Endothelial cell of hepatic sinusoid (primary cell): ENCODE results near the gene CLDND2.

Experiments
- in situ Hi-C: cut with HindIII; loops from 2 replicates; pipeline ENCODE4 v1.10.0; 2017; ENCODE audit warnings: low sequenced_read_pairs

The CLDND2 gene

GRCh38 chr19:51357952-51358351 lies 10.9 kb downstream of the CLDND2 start:
- in situ Hi-C loops = loop anchor here (10.0 kb wide), 1 partner anchor 57 kb away; the partner anchor contains the start of gene SIGLEC10

GRCh38 chr19:51356159-51356801 lies 12.5 kb downstream of the CLDND2 start:
- in situ Hi-C loops = loop anchor here (10.0 kb wide), 1 partner anchor 59 kb away; the partner anchor contains the start of gene SIGLEC10

GRCh38 chr19:51354742-51355148 lies 14.1 kb downstream of the CLDND2 start:
- in situ Hi-C loops = loop anchor here (10.0 kb wide), 1 partner anchor 60 kb away; the partner anchor contains the start of gene SIGLEC10

- in situ Hi-C loops = loop anchor here (10.0 kb wide), 1 partner anchor 61 kb away; the partner anchor contains the start of gene SIGLEC10
Measured at GRCh38 chr19:51354103-51354741, 14.6 kb downstream of the CLDND2 start.

GRCh38 chr19:51352783-51353360 lies 15.9 kb downstream of the CLDND2 start:
- in situ Hi-C loops = loop anchor here (10.0 kb wide), 1 partner anchor 62 kb away; the partner anchor contains the start of gene SIGLEC10

- in situ Hi-C loops = loop anchor here (10.0 kb wide), 1 partner anchor 63 kb away; the partner anchor contains the start of gene SIGLEC10
Measured at GRCh38 chr19:51351266-51351990, 17.4 kb downstream of the CLDND2 start.

- in situ Hi-C loops = no loop called here
Measured at GRCh38 chr19:51347209-51347928, 21.4 kb downstream of the CLDND2 start.

- in situ Hi-C loops = no loop called here
Measured at GRCh38 chr19:51346742-51347141, 22.1 kb downstream of the CLDND2 start.

- in situ Hi-C loops = no loop called here
Measured at GRCh38 chr19:51345076-51345620, 23.7 kb downstream of the CLDND2 start.

- in situ Hi-C loops = no loop called here
Measured at GRCh38 chr19:51342631-51343569, 25.9 kb downstream of the CLDND2 start.

- in situ Hi-C loops = no loop called here
Measured at GRCh38 chr19:51341976-51342580, 26.7 kb downstream of the CLDND2 start, which contains the start of gene VSIG10L. Gene VSIG10L (minus strand): TSS chr19:51342139. CDS start chr19:51342124, 15 bp downstream.

GRCh38 chr19:51341066-51341465 lies 27.7 kb downstream of the CLDND2 start:
- in situ Hi-C loops = no loop called here

- in situ Hi-C loops = no loop called here
Measured at GRCh38 chr19:51339687-51340656, 28.8 kb downstream of the CLDND2 start.

- in situ Hi-C loops = no loop called here
Measured at GRCh38 chr19:51339313-51339686, 29.5 kb downstream of the CLDND2 start.

GRCh38 chr19:51338563-51339312 lies 30.1 kb downstream of the CLDND2 start:
- in situ Hi-C loops = no loop called here

- in situ Hi-C loops = no loop called here
Measured at GRCh38 chr19:51337861-51338562, 30.8 kb downstream of the CLDND2 start.
